ENCODE data around the gene FNTB. TPM values are rescaled to one million over a fixed set of nuclear protein-coding genes. Genes with fewer than 3 reads are reported as not detected.

The FNTB gene
- total and polyA plus RNA-seq, 2 donors (not counting 3 experiments of a cell fraction or from before 2014, with no cell fraction given): 21.0 to 21.6 TPM

- H3K36me3 ChIP-seq (ENCODE audit: control insufficient read depth in 2 of 2, extremely low read depth in 1 of 2, insufficient read depth in 2 of 2, low read length in 2 of 2): peaks cover 0 to 7% of the 10 kb centered on the region in 2 experiments
- DNase-seq (ENCODE audit: low read depth, low spot score) (no peak), FAIRE-seq (no peak)
- no peak overlapping the region for H3K27ac ChIP-seq (ENCODE audit: insufficient read depth, low read depth, low read length)
- CTCF ChIA-PET: interaction anchor here (1.0 kb wide), 2 partner anchors 14 to 16 kb away, joined by 3 read pairs; no protein-coding TSS in a partner anchor
- no peaks in the 10 kb centered on the region for H3K27me3 ChIP-seq (ENCODE audit: control insufficient read depth in 2 of 2, insufficient read depth in 2 of 2, low read length in 2 of 2)
- TF ChIP-seq POLR2A (IDR thresholded peaks at IDR 0.05; ENCODE audit: low read depth, low read length) (no peak), GATA2 (IDR thresholded peaks at IDR 0.05; ENCODE audit: insufficient read depth, insufficient read length, low read depth, low read length) (no peak), FOS (IDR thresholded peaks at IDR 0.05; ENCODE audit: borderline replicate concordance, insufficient read depth, low read length) (no peak), CTCF (IDR thresholded peaks at IDR 0.05; ENCODE audit: extremely low read depth in 1 of 2, insufficient read depth in 1 of 2, low read depth in 1 of 2, low read length in 2 of 2) (no peak), JUN (IDR thresholded peaks at IDR 0.05; ENCODE audit: borderline replicate concordance, insufficient read depth, insufficient read length, low read depth) (no peak), MAX (IDR thresholded peaks at IDR 0.05; ENCODE audit: insufficient read depth, insufficient read length) (no peak), MYC (IDR thresholded peaks at IDR 0.05; ENCODE audit: low read depth, low read length) (no peak), EZH2 (IDR thresholded peaks at IDR 0.05; ENCODE audit: borderline replicate concordance, low read depth, low read length, severe bottlenecking) (no peak), POLR2AphosphoS5 (IDR thresholded peaks at IDR 0.05; ENCODE audit: insufficient read depth, low read depth, low read length) (no peak)
- no peak overlapping the region for H3K9ac ChIP-seq (replicated peaks; ENCODE audit: extremely low read depth, insufficient read depth, low read length)
- no TSS peak for BruUV-seq (replicated peaks)
- H3K9me3 ChIP-seq (replicated peaks; ENCODE audit: control insufficient read depth, insufficient read depth, low read length): no peaks in the 10 kb centered on the region
- H3K4me2 ChIP-seq (ENCODE audit: insufficient read depth, low read length): no peak overlapping the region
- H3K4me1 ChIP-seq (ENCODE audit: control insufficient read depth, extremely low read depth, insufficient read depth, low read length): no peaks in the 10 kb centered on the region
- dilution Hi-C loops (cut with MboI; ENCODE audit: extremely low pct_ligation_motif_present, low sequenced_read_pairs): no loop called here
- intact Hi-C loops (cut with micrococcal nuclease): no loop called here
- no peak overlapping the region for H3K4me3 ChIP-seq (replicated peaks in 1 of 3; ENCODE audit: insufficient read depth in 1 of 3, low read depth in 1 of 3, low read length in 3 of 3)
- no peaks in the 10 kb centered on the region for H4K20me1 ChIP-seq (replicated peaks; ENCODE audit: control insufficient read depth, extremely low read depth, insufficient read depth, low read length)
- POLR2A ChIA-PET: no interaction called here
- H2AFZ ChIP-seq (ENCODE audit: low read depth, low read length): no peak overlapping the region
- no peaks in the 10 kb centered on the region for H3K9me1 ChIP-seq (replicated peaks; ENCODE audit: control insufficient read depth, extremely low read depth, insufficient read depth, low read length)
- no peaks in the 10 kb centered on the region for H3K79me2 ChIP-seq (ENCODE audit: control insufficient read depth, insufficient read depth, low read length)
These were observed 28.7 kb downstream of the FNTB start for GRCh38 chr14:65015391-65015790.

Measured in endothelial cell of umbilical vein (primary cell).